K562 (cell line): ENCODE measurements around the gene MYO1H.

ENCODE experiments used
- BHLHE40 ChIP-seq: IDR thresholded peaks from 2 replicates; pipeline ENCODE4 v1.6.1; 2011; ENCODE audit warnings: low read length, improper control_type of control experiment
- GTF2F1 ChIP-seq: IDR thresholded peaks from 2 replicates; pipeline ENCODE4 v1.6.1; 2011; ENCODE audit warnings: low read depth, low read length, improper control_type of control experiment
- JUNB ChIP-seq: fragments of 450-650 bp; formaldehyde crosslinking; conservative IDR thresholded peaks from 2 replicates; pipeline ENCODE4 v1.4.0; 2020; ENCODE audit warnings: mild to moderate bottlenecking
- NFIX ChIP-seq: fragments of 250-450 bp; sonication (Bioruptor Pico); IDR thresholded peaks from 2 replicates; pipeline ENCODE4 v1.4.0; 2020; ENCODE audit warnings: low read depth, mild to moderate bottlenecking, moderate library complexity
- TAF1 ChIP-seq: IDR thresholded peaks from 2 replicates; pipeline ENCODE4 v1.6.1; 2011; ENCODE audit warnings: mild to moderate bottlenecking, low read length, moderate library complexity; ENCODE audit not compliant: insufficient read depth, control insufficient read depth, severe bottlenecking; ENCODE audit errors: extremely low read depth
- ZBTB8A ChIP-seq: fragments of 450-650 bp; IDR thresholded peaks from 2 replicates; pipeline ENCODE4 v1.6.1; 2018; ENCODE audit warnings: mild to moderate bottlenecking, moderate library complexity; ENCODE audit not compliant: partially characterized antibody
- TF ChIP-seq, protein P1 (sequence below), 3 experiments: IDR thresholded peaks in 2 of 3; conservative IDR thresholded peaks in 1 of 3; 2 replicates each; pipeline ENCODE4 v1.5.1; 2011 to 2012; ENCODE audit warnings: low read length in 3 of 3, mild to moderate bottlenecking in 3 of 3, control low read depth in 2 of 3, improper control_type of control experiment in 1 of 3, inconsistent platforms in 1 of 3, low read depth in 1 of 3, mixed read lengths in 1 of 3, moderate library complexity in 1 of 3; ENCODE audit not compliant: insufficient read depth in 2 of 3
- TF ChIP-seq, protein P2 (sequence below): fragments of 250-450 bp; sonication (Bioruptor Pico); IDR thresholded peaks from 2 replicates; pipeline ENCODE4 v1.8.0; 2022; ENCODE audit warnings: inconsistent platforms, mild to moderate bottlenecking, moderate library complexity, borderline replicate concordance
- TF ChIP-seq, protein P3 (sequence below): fragments of 250-450 bp; sonication (Bioruptor Pico); IDR thresholded peaks from 2 replicates; pipeline ENCODE4 v1.6.1; 2021; ENCODE audit warnings: mild to moderate bottlenecking

DNA sequence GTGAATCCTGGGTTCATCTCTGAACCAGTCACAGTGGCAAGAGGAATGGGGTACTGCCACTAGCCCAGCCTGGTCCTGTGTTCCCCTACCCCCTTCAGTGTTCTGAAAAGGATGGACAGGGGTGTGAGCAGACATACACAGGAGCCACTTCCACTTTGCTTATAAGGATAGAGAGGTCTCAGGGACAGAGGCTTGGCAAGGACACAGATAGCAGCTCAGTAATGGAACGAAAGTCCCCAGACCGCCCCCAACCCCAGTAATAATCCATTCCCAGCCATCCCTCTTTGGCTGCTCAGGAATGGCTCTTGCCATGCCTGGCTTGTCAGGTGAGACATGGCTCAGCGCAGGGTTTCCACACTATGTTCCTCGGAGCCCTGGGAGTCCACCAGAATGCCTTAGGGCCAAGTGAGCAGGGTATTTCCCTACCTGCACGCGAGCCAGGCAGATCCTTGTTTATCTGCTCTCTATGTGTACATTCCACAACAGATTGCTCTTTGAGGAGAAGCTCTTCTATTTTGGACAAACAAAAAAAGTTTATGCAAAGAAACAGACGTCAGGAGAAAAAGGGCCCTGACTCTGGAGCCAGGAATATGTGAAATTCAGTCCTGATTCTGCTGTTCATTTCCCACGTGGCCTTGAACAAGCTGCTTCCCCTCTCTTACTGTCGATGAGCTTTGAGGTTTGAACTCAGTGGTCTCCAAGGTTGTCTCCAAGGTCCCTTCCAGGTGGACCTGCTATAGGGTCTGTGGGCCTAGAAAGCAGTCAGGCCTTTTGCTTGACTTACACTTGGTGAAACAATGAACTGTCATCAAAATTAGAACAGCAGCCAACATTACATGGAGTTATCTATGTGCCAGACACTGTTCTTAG lies 139.7 kb downstream of the MYO1H start:
- TF ChIP-seq BHLHE40 (no peak), NFIX (CRISPR knock-in tag) (no peak), TAF1 (no peak), ZBTB8A (no peak), GTF2F1 (no peak), JUNB (no peak)
- TF ChIP-seq, protein P1, sequence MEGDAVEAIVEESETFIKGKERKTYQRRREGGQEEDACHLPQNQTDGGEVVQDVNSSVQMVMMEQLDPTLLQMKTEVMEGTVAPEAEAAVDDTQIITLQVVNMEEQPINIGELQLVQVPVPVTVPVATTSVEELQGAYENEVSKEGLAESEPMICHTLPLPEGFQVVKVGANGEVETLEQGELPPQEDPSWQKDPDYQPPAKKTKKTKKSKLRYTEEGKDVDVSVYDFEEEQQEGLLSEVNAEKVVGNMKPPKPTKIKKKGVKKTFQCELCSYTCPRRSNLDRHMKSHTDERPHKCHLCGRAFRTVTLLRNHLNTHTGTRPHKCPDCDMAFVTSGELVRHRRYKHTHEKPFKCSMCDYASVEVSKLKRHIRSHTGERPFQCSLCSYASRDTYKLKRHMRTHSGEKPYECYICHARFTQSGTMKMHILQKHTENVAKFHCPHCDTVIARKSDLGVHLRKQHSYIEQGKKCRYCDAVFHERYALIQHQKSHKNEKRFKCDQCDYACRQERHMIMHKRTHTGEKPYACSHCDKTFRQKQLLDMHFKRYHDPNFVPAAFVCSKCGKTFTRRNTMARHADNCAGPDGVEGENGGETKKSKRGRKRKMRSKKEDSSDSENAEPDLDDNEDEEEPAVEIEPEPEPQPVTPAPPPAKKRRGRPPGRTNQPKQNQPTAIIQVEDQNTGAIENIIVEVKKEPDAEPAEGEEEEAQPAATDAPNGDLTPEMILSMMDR (IDR thresholded peaks at IDR 0.05 in 2 of 3, conservative IDR thresholded peaks at IDR 0.05 in 1 of 3; ENCODE audit: insufficient read depth in 2 of 3, low read depth in 1 of 3, low read length in 3 of 3): no peak
- TF ChIP-seq, protein P2, sequence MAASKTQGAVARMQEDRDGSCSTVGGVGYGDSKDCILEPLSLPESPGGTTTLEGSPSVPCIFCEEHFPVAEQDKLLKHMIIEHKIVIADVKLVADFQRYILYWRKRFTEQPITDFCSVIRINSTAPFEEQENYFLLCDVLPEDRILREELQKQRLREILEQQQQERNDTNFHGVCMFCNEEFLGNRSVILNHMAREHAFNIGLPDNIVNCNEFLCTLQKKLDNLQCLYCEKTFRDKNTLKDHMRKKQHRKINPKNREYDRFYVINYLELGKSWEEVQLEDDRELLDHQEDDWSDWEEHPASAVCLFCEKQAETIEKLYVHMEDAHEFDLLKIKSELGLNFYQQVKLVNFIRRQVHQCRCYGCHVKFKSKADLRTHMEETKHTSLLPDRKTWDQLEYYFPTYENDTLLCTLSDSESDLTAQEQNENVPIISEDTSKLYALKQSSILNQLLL (CRISPR knock-in tag): no peak
- TF ChIP-seq, protein P3, sequence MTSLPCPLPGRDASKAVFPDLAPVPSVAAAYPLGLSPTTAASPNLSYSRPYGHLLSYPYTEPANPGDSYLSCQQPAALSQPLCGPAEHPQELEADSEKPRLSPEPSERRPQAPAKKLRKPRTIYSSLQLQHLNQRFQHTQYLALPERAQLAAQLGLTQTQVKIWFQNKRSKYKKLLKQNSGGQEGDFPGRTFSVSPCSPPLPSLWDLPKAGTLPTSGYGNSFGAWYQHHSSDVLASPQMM (CRISPR knock-in tag): no peak
